ENCODE data around the gene ARVCF.

DNA sequence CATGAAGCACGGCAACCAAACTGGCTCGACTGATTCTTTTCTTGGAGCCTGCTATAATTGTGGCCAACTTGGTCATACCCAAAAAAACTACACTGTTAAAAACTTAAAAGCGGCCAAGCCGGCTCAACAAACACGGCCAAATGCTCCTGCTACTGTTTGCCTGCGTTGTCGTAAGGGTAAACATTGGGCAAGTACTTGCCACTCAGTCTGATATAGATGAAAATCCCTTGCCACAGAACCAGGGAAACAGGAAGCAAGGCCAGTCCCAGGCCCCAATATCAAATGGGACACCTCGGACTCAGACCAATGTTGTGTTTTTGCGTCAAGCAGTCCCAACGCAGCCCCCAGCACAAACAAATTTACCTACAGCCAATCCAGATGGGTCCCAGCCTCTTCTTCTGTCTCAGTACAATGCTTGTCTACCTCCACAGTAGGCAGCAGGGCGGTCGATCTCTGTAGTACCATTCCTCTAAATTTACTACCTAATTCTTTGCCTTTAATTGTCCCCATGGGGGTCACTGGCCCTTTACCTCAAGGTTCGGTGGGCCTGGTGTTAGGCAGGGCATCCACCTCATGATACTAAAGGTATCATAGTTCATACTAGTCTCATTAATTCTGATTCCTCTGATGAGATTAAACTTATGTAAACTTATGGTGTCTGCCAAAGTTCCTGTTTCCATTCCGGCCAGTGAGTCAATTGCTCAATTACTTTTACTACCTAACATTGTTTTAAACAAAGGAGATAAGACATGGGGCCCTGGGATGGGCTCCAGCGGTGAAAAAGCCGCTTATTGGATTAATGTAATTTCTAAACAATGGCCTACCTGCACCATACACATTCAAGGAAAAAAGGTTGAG, 78.8 kb downstream of the ARVCF start:
- TF ChIP-seq, protein P1, sequence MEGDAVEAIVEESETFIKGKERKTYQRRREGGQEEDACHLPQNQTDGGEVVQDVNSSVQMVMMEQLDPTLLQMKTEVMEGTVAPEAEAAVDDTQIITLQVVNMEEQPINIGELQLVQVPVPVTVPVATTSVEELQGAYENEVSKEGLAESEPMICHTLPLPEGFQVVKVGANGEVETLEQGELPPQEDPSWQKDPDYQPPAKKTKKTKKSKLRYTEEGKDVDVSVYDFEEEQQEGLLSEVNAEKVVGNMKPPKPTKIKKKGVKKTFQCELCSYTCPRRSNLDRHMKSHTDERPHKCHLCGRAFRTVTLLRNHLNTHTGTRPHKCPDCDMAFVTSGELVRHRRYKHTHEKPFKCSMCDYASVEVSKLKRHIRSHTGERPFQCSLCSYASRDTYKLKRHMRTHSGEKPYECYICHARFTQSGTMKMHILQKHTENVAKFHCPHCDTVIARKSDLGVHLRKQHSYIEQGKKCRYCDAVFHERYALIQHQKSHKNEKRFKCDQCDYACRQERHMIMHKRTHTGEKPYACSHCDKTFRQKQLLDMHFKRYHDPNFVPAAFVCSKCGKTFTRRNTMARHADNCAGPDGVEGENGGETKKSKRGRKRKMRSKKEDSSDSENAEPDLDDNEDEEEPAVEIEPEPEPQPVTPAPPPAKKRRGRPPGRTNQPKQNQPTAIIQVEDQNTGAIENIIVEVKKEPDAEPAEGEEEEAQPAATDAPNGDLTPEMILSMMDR (conservative IDR thresholded peaks at IDR 0.05; ENCODE audit: low read depth, low read length) = no peak
- TF ChIP-seq EZH2 (IDR thresholded peaks at IDR 0.05; ENCODE audit: borderline replicate concordance, low read depth, low read length, poor library complexity, severe bottlenecking) = no peak
